ENCODE measurements around the gene RHBDD2. TPM values are rescaled to one million over a fixed set of nuclear protein-coding genes. Genes with fewer than 3 reads are reported as not detected.
"Not testable (repeated sequence)": the region's sequence is repeated elsewhere in the genome, so short reads cannot be mapped to it uniquely, and the experiment has no call there.

Gene RHBDD2
- total RNA-seq, 2 donors from 2014 or later = 52.8 to 62.3 TPM

DNA sequence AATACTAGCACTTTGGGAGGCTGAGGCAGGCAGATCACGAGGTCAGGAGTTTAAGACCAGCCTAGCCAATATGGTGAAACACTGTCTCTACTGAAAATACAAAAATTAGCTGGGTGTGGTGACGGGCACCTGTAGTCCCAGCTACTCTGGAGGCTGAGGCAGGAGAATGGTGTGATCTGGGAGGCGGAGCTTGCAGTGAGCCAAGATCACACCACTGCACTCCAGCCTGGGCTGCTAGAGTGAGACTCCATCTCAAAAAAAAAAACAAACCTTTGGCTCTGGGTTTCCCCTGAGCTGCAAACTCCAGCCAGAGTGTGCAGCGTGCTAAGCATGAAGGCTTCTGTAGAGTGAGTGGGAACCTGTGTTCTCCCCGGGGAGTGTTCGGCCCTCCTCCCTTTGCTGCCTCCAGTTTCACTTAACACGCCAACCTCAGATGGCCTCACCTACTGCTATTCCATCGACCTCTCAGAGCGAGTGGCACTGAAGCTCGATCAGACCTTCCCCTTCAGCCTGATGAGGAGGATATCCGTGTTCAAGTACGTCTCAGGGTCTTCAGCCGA, 4.5 kb downstream of the RHBDD2 start:
- DNase-seq; intact Hi-C loops (cut with DNase I, micrococcal nuclease); ATAC-seq: not testable (repeated sequence)

DNA sequence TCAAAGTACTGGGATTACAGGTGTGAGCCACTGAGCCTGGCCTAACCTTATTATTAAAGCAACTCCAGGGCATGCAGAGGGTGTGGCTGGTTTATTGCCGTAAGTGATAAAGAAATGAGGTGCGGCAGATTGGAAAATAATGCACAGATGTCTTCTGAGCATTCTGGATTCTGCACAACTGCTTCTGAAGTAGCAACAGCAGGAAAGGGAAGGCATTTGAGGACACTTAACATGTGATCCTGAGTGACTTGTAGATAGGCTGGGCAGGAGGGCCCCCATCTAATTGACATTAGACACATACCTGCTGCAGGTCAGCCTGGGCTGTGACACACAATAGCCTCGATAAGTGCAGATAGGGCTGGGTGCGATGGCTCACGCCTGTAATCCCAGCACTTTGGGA, 5.6 kb downstream of the RHBDD2 start:
- DNase-seq (peak in 1 of 2 donors; percentile 35), ATAC-seq (peak; percentile 85)
- intact Hi-C loops (cut with DNase I, micrococcal nuclease) = no loop called here

DNA sequence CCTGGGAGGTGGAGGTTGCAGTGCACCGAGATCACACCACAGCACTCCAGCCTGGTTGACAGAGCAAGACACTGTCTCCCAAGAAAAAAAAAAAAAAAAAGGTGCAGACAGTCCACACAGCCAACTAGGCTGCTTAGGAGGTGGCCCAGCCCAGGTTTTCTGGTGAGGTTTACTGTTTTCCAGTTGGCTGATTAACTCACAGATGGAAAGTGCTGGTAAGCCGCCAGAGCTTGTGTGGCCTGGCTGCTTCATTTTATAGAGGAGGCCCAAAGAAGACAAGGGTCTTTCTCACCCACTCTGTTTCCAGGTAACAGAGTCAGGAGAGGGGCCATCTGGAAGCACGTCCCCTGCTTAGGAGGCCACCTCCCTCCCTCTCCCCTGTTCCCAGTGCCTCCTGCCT, 6.2 kb downstream of the RHBDD2 start:
- ATAC-seq (peak; percentile 14), DNase-seq (no peak)
- intact Hi-C loops (cut with DNase I, micrococcal nuclease) = no loop called here

DNA sequence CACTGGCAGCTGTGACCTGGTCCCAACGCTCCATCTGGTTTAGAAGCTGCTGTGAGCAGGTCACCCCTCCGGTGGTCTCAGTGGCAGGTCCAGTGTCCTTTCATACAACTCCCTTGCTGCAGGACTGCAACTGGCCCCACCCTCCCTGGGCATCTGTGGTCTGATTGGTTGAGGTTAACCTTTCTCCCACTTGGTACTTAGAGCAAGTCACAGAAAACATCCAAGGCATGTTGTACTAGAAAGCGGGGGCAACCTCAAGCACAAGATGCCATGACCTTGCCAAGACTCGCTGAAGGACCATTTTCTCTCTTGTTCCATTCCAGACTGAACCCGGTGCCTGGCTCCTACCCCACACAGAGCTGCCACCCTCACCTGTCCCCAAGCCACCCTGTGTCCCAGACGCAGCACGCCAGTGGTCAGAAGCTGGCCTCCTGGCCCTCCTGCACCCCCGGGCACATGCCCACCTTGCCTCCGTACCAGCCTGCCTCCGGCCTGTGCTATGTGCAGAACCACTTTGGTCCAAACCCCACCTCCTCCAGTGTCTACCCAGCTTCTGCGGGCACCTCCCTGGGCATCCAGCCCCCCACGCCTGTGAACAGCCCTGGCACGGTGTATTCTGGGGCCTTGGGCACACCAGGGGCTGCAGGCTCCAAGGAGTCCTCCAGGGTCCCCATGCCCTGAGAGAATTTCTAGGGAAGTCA, 9.0 kb downstream of the RHBDD2 start:
- ATAC-seq (no peak), DNase-seq (no peak)
- intact Hi-C loops (cut with DNase I, micrococcal nuclease) = no loop called here

DNA sequence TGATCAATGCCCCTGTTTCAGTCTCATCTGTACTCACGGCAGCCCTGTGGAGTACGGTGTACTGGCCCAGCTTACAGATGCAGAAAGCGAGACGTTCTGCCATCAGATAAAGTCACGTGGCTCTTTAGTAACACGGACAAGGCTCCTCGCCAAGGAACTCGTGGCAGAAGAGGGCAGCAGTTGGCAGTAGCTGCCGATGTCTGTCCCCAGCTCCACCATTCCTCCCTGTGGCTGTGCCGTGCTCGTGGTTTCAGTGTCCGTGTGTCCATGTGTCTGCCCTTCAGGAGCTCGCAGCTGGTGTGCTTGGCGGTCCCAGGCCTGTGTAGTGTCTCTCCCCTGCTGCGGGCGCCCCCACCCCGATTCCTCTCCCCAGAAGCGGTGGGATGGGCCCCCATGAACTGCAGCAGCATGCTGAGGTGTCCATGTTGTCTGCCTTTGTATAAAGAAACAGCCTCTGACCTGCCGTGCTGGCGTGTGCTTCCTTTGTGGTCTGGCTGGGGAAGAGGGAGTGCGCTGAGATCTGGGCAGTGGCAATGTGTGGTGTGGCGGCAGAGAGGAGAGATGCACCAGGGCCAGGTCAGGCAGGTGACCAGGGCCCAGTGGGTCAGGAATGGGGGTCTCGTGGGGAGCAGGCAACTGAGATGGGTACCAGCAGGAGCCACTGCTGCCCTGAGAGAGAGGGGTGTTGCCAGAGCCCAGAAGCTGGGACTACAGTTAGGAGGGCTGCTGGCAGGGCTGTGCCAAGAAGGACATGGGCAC, 9.8 kb downstream of the RHBDD2 start:
- intact Hi-C loops (cut with DNase I, micrococcal nuclease) = no loop called here
- no peak for ATAC-seq
- DNase-seq = no peak

DNA sequence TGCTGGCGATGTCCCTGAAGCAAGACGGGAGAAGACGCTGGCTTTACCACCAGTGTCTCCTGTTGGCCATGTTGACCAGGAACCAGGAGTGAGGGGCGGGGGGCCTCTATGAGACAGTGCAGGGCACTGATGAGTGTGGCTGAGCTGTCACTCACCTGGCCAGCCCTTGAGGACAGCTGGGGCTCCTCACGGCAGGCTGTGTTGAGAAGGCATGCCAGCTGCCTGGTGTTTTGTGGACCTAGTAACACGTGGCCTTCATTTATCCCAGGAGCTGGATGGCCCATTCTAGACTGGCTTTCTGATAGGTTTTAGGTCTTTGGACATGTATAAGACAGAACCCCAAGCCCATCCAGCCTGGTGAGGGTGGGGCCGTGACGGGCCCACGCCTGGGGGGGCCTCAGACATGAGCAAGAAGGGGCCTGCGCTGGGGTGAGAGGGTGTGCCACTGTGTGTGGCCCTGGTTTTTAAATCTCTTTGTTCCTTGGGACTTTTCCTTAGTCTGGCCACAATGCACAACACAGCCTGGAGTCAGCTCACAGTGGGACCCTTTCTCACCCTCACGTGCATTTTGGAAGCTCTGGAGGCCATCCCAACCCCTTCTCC, 10.5 kb downstream of the RHBDD2 start:
- intact Hi-C loops (cut with DNase I, micrococcal nuclease) = no loop called here
- no peak for ATAC-seq
- DNase-seq = no peak

DNA sequence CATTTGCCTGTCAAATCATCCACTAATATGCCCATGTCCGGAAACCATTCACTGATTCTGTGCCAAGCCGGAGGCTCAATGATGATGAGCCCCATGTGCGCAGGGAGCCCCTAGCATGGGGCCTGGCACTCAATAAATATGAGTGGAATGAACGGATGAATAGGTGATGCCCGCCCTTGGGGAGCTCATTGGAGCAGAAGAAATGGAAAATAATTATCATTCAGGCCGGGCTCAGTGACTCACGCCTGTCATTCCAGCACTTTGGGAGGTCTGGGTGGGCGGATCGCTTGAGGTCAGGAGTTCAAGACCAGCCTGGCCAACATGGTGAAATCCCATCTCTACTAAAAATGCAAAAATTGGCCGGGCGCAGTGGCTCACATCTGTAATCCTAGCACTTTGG, 11.0 kb downstream of the RHBDD2 start:
- no peak for ATAC-seq
- intact Hi-C loops (cut with DNase I, micrococcal nuclease) = no loop called here
- no peak for DNase-seq

DNA sequence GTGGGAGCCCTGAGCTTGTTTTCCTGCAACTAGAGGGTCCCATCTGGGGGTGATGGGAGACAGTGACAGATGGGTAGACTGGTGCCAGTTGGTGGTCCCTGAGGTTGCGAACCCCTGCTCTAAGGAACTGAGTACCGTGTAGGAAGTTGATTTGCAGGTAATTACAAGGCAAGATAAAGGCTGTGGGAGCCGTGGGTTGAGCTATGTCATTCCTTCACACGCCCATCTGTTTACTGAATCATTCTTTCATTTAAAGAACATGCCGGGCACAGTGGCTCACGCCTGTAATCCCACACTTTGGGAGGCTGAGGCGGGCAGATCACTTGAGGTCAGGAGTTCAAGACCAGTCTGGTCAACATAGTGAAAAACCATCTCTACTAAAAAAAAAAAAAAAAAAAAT, 12.4 kb downstream of the RHBDD2 start:
- ATAC-seq; intact Hi-C loops (cut with DNase I, micrococcal nuclease); DNase-seq: not testable (repeated sequence)

DNA sequence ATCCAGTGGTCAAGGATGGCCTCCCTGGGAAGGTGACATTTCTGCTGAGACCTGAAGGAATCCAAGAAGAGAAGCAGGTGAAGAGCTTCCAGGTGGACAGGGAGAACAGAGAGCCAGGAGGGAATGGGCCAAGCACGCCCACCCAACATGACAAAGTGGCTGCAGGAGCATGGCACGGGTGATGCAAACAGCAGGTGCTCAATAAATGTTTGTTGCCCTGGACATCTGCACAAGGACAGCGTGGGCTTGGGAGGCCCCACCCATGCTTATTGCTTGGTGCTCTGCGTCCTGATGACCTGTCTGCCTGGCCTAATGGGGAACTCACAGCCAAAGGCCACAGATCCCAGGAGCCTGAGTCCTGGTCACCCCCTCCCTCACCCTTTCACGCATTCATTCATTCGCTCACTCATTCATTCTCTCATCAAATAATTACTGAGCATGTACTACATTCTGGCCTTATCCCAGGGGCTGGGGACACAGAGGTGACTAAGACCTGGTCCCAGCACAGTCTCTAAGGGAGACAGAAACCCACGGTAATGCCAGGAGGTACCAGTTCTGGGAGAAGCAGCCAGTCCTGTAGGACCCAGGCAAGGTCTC, 13.1 kb downstream of the RHBDD2 start:
- no peak for DNase-seq
- ATAC-seq = no peak
- intact Hi-C loops (cut with DNase I, micrococcal nuclease) = no loop called here

DNA sequence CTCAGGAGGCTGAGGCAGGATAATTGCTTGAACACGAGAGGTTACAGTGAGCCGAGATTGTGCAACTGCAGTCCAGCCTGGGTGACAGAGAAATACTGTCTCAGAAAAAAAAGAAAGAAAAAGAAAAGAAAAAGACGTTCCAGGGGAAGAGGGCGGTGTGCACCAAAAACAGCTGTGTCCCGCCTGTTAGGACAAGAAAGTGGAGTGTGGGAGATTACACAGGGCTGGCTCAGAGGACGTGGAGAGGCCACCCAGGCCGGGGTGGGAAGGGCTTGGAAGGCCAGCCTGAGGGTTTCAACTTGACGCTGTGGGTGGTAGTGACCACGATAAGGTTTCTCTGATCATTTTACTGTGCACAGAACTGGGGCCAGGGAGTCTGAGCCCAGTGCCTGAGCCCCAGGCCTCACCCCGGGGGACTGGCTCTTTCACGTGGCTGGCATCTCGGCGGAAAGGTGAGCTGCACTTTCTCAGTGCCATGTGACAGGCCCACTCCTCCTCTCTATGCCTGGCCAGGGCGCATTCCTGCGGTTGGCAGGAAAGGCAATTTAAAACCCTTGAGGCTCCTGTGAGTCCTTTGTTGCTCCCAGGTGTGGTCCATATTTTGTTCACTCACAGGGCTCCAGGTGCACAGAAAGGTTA, 13.9 kb downstream of the RHBDD2 start:
- intact Hi-C loops (cut with DNase I, micrococcal nuclease) = no loop called here
- ATAC-seq = peak; percentile 15

DNA sequence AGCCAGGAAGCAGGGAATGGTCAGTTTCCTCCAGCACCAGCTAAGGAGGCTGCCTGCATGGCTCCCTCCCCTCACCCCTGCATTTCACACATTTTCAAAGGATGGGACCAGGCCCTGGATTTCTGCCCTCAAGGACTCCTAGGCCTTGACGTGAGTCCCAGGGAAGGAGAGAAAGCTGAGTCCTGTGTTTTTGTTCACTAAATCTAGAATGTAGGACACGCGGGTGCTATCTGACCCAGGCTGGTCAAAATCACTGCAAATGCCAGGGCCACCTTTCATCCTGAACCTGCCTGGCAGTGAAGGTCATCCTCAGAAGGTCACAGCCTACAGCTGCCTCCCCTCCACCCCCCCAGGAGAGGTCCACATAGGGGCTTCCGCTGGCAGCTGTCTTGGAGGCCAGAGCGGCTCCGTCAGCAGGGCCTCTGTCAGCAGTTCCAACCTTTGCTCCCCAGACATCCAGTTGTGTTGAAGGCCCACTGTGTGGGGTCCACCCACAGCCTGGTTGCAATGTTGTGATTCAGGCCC, 18.0 kb downstream of the RHBDD2 start:
- intact Hi-C loops (cut with DNase I, micrococcal nuclease) = no loop called here
- ATAC-seq = no peak

More for the DNA sequence above, 13.9 kb downstream of the RHBDD2 start:
- peak; percentile 23 to 41 for DNase-seq

DNA sequence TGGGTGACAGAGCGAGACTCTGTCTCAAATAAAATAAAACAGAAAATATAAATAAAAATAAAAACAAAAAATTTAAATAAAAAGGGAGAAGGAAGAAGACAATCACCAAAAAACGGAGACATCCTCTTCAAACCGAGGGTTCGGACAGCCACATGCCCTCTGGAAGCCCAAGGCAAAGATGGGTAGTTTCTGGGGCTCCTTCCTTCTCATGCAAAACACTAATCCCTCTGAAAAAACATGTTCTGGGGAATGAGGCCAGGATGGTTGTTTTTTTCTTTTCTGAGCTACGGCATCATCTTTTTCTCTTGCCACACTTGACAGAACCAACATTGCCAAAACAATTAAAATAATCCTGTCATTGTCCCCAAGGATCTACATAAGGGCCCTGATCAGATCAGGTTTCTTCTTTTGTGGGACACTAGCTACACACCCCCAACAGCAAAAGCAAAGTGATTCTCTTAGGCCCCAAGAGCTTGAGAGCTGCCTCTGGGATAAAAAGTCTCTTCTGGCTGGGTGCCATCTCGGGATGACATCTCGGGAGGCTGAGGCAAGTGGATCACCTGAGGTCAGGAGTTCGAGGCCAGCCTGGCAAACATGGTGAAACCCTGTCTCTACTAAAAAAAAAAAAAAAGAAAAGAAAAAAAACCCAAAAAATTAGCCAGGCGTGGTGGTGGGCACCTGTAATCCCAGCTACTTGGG, 21.9 kb downstream of the RHBDD2 start:
- intact Hi-C loops (cut with DNase I, micrococcal nuclease) = no loop called here
- ATAC-seq (no peak), DNase-seq (no peak)

More for the DNA sequence above, 18.0 kb downstream of the RHBDD2 start:
- no peak for DNase-seq

DNA sequence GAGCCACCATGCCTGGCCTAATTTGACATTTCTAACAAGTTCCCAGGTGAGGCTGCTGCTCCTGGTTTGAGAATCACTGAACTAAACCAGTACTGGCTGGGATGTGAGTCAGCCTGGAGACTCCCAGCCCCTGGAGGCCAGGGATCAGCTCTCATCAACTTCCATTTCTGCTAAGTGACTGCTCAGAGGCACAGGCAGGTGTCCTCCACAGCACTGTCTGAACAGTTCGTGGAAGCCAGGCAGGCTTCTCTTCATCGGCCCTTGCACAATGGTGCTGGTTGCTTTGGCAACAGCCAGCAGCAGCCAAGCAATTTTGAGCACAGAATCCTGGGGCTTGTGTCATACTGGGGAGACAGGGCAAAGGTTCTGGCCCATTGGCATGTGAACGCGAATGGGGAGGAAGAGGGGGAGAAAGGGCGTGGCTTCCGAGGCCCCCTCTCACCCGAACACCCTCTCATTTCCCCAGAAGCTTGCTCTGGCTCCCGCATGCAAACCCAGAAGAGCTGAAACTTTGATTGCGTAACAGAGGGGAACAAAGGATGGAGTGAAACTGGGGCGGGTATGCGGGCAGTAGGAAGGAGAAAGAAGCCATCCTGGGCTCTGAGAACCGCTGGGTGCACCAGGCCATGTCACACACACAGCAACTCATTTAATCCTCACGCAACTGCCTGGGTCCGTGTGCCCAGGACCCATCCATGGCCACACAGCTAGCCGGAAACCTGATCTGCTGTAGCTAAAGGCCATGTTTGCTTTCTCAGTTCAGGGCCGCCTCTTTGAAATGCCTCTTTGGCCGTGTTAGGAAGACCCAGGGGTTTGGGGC, 27.2 kb downstream of the RHBDD2 start:
- peak; percentile 19 to 58 for DNase-seq
- ATAC-seq = peak; percentile 26
- intact Hi-C loops (cut with DNase I, micrococcal nuclease) = no loop called here

DNA sequence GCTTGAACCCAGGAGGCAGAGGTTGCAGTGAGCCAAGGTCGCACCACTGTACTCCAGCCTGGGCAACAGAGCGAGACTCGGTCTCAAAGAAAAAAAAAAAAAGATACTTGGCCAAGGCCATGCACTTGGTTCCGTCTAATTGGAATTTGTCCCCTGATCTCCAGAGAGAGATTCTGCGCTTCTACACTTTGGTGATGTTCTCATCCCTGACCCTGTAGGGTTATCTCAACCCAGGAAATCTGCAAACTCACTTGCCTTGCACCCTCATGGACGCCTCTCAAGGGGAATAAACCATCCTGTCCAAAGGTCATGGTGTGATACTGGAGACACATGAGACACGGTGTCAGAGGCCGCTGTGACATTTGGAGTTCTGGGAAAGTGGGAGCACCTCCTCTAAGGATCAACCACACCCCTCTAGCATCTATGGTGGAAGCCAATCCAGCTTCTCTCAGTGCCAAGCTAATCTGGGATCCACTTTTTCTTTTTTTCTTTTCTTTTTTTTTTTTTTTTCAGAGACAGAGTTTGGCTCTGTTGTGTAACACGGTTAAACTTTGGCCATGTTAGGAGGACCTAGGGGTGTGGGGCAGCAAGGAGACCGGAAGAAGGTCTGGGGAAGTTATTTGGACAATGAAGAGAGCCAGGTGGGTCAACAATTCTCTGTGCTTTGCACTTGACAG, 28.3 kb downstream of the RHBDD2 start:
- ATAC-seq = peak; percentile 71
- DNase-seq = no peak
- intact Hi-C loops (cut with DNase I, micrococcal nuclease) = no loop called here

DNA sequence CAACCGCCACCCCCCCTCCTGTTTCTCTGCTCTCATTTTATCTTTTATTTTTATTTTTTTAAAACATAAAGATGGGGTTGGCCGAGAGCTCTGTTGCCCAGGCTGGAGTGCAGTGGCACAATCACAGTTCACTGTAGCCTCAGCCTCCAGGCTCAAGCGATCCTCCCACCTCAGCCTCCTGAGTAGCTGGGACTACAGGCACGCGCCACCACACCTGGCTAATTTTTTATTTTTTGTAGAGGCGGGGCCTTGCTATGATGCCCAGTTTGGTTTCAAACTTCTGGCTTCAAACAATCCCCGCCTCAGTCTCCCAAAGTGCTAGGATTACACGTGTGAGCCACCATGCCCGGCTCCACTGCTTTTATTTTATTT, 28.8 kb downstream of the RHBDD2 start:
- intact Hi-C loops (cut with DNase I, micrococcal nuclease); ATAC-seq; DNase-seq: not testable (repeated sequence)

DNA sequence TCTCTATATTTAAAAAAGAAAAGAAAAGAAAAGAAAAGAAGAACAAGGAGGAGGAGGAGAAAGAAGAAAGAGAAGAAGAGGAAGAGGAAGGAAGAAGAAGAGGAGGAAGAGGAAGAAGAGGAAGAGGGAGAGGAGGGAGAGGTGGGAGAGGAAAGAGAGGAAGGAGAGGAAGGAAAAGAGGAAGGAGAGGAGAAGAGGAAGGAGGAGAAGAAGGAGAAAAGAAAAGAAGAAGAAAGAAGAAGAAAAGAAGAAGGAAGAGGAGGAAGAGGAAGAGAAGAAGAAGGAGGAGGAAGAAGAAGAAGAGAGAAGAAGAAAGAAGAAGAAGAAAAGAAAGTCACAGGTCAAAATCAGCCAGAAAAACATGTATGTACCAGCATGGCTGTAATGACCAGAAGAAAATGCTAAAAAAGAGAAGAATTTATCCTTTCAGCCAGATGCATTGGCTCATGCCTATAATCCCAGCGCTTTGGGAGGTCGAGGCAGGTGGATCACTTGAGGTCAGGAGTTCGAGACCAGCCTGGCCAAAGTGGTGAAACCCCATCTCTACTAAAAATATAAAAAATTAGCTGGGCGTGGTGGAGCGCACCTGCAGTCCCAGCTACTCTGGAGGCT, 30.8 kb downstream of the RHBDD2 start:
- no peak for ATAC-seq
- intact Hi-C loops (cut with DNase I, micrococcal nuclease) = no loop called here
- no peak for DNase-seq

All from left colon (tissue), 2 donors.